ENCODE measurements around the gene KCNMB1.

The KCNMB1 gene

GRCh38 chr5:170338933-170339779 is 50.0 kb downstream of the KCNMB1 start:
- no peak for DNase-seq

GRCh38 chr5:170338291-170338690 is 50.9 kb downstream of the KCNMB1 start:
- DNase-seq = no peak

GRCh38 chr5:170337045-170337733 is 52.0 kb downstream of the KCNMB1 start:
- no peak for DNase-seq

GRCh38 chr5:170336065-170336464 is 53.1 kb downstream of the KCNMB1 start:
- no peak for DNase-seq

- DNase-seq = no peak
These were observed 54.5 kb downstream of the KCNMB1 start for GRCh38 chr5:170334626-170335025.

GRCh38 chr5:170333161-170333910 is 55.8 kb downstream of the KCNMB1 start:
- DNase-seq = no peak

- DNase-seq = no peak
These were observed 57.1 kb downstream of the KCNMB1 start for GRCh38 chr5:170332058-170332457.

GRCh38 chr5:170330568-170331054 is 58.6 kb downstream of the KCNMB1 start:
- DNase-seq = no peak

GRCh38 chr5:170329524-170329923 is 59.6 kb downstream of the KCNMB1 start:
- DNase-seq = no peak

- no peak for DNase-seq
These were observed 61.3 kb downstream of the KCNMB1 start for GRCh38 chr5:170327829-170328228.

- DNase-seq = no peak
These were observed 62.0 kb downstream of the KCNMB1 start for GRCh38 chr5:170327168-170327567.
